H1 (cell line): ENCODE results near the gene CAPN9.
A peak's percentile ranks its signal among the peaks of the same experiment; 100 is the strongest.

Experiments used
- CREB1 ChIP-seq: IDR thresholded peaks from 2 replicates; pipeline ENCODE4 v1.6.1; 2012; ENCODE audit warnings: inconsistent platforms
- CTCF ChIP-seq, 3 experiments: IDR thresholded peaks; 1 replicate in 2 of 3; 2 replicates in 1 of 3; pipeline versions ENCODE4 v1.5.1 to v1.6.1; 2011; ENCODE audit warnings: low read length in 3 of 3, mild to moderate bottlenecking in 3 of 3, inconsistent platforms in 2 of 3, low read depth in 1 of 3, moderate library complexity in 1 of 3; ENCODE audit not compliant: insufficient read depth in 1 of 3; ENCODE audit errors: control extremely low read depth in 1 of 3
- EP300 ChIP-seq, 2 experiments: IDR thresholded peaks; 1 replicate in 1 of 2; 2 replicates in 1 of 2; pipeline ENCODE4 v1.6.1; 2011 to 2012; ENCODE audit warnings: low read depth in 2 of 2, low read length in 2 of 2, mild to moderate bottlenecking in 2 of 2, borderline replicate concordance in 1 of 2, inconsistent platforms in 1 of 2, moderate library complexity in 1 of 2
- EZH2 ChIP-seq: fragments of 200-600 bp; sonication (generic); IDR thresholded peaks from 2 replicates; pipeline ENCODE4 v1.7.1; 2012; ENCODE audit warnings: low read depth, mild to moderate bottlenecking, moderate library complexity, low read length, inconsistent platforms; ENCODE audit not compliant: severe bottlenecking
- KDM5A ChIP-seq: fragments of 200-600 bp; IDR thresholded peaks from 2 replicates; pipeline ENCODE4 v1.7.1; 2012; ENCODE audit warnings: mild to moderate bottlenecking, low read length, inconsistent platforms, mixed read lengths
- MAFK ChIP-seq: IDR thresholded peaks from 2 replicates; pipeline ENCODE4 v1.6.1; 2012; ENCODE audit warnings: low read depth, mild to moderate bottlenecking, improper control_type of control experiment, low read length
- MAX ChIP-seq: IDR thresholded peaks from 2 replicates; pipeline ENCODE4 v1.6.1; 2012; ENCODE audit warnings: inconsistent platforms
- POLR2A ChIP-seq, 2 experiments: IDR thresholded peaks; 1 replicate in 1 of 2; 2 replicates in 1 of 2; pipeline ENCODE4 v1.6.1; 2011; ENCODE audit warnings: low read depth in 2 of 2, low read length in 2 of 2, mild to moderate bottlenecking in 2 of 2; ENCODE audit errors: control extremely low read depth in 1 of 2
- RAD21 ChIP-seq, 2 experiments: IDR thresholded peaks in 1 of 2; conservative IDR thresholded peaks in 1 of 2; 2 replicates each; pipeline ENCODE4 v1.6.1; 2011; ENCODE audit warnings: low read depth in 2 of 2, low read length in 2 of 2, improper control_type of control experiment in 1 of 2, inconsistent platforms in 1 of 2, mild to moderate bottlenecking in 1 of 2, moderate library complexity in 1 of 2
- RFX5 ChIP-seq: IDR thresholded peaks from 2 replicates; pipeline ENCODE4 v1.6.1; 2011; ENCODE audit warnings: low read depth, low read length, improper control_type of control experiment, borderline replicate concordance
- SP1 ChIP-seq: IDR thresholded peaks from 2 replicates; pipeline ENCODE4 v1.6.1; 2011; ENCODE audit warnings: low read depth, low read length
- YY1 ChIP-seq: IDR thresholded peaks from 2 replicates; pipeline ENCODE4 v1.6.1; 2011; ENCODE audit warnings: low read depth, mild to moderate bottlenecking, low read length
- ZNF274 ChIP-seq: IDR thresholded peaks from 2 replicates; pipeline ENCODE4 v1.7.0; 2012; ENCODE audit warnings: low read length, borderline replicate concordance; ENCODE audit errors: extremely low read depth

GRCh38 chr1:230760360-230760827 is 13.2 kb downstream of the CAPN9 start:
- TF ChIP-seq MAX (no peak), CTCF (IDR thresholded peaks at IDR 0.05; ENCODE audit: control extremely low read depth in 1 of 3, insufficient read depth in 1 of 3, low read depth in 1 of 3, low read length in 3 of 3) (peak; percentile 20 to 55 (median 39)), SP1 (no peak), EZH2 (no peak), RFX5 (no peak), EP300 (IDR thresholded peaks at IDR 0.05; ENCODE audit: borderline replicate concordance in 1 of 2, low read depth in 2 of 2, low read length in 2 of 2) (no peak), MAFK (no peak), ZNF274 (no peak), KDM5A (no peak), CREB1 (no peak), POLR2A (IDR thresholded peaks at IDR 0.05; ENCODE audit: control extremely low read depth in 1 of 2, low read depth in 2 of 2, low read length in 2 of 2) (no peak), YY1 (no peak), RAD21 (IDR thresholded peaks at IDR 0.05 in 1 of 2, conservative IDR thresholded peaks at IDR 0.05 in 1 of 2; ENCODE audit: low read depth in 2 of 2, low read length in 2 of 2) (peak; percentile 67 to 74)
